Ascending aorta (tissue), 2 donors: Measurements from ENCODE around the gene ESPNL. TPM values are rescaled to one million over a fixed set of nuclear protein-coding genes. Genes with fewer than 3 reads are reported as not detected.
"Not testable (repeated sequence)": the region's sequence is repeated elsewhere in the genome, so short reads cannot be mapped to it uniquely, and the experiment has no call there.

ENCODE experiments used
- DNase-seq, 2 donors: peaks; one replicate each; pipeline ENCODE4 v3.0.0-alpha.2; 2019; ENCODE audit warnings: low spot score in 2 of 2
- H3K27ac ChIP-seq, 2 donors: fragments of 200-600 bp; sonication (generic); one replicate each; pipeline ENCODE4 v1.5.1; 2016 to 2017; ENCODE audit warnings: mild to moderate bottlenecking in 1 of 2
- H3K27me3 ChIP-seq: fragments of 200-600 bp; sonication (generic); one replicate; pipeline ENCODE4 v1.5.1; 2017
- H3K36me3 ChIP-seq, 2 donors: fragments of 200-600 bp; sonication (generic); one replicate each; pipeline ENCODE4 v1.5.1; 2016
- H3K4me1 ChIP-seq, 2 donors: fragments of 200-600 bp; sonication (generic); one replicate each; pipeline ENCODE4 v1.5.1; 2016 to 2017; ENCODE audit warnings: mild to moderate bottlenecking in 1 of 2
- H3K4me3 ChIP-seq, 2 donors: fragments of 200-600 bp; sonication (generic); one replicate each; pipeline ENCODE4 v1.5.1; 2016 to 2017; ENCODE audit warnings: mild to moderate bottlenecking in 1 of 2
- H3K9me3 ChIP-seq, 2 donors: fragments of 200-600 bp; sonication (generic); one replicate each; pipeline ENCODE4 v1.5.1; 2016
- intact Hi-C: fragments of 100-400 bp; cut with DNase I; formaldehyde crosslinking; loops from one replicate; pipeline ENCODE4 v1.15.1; 2023
- total RNA-seq: library from RNA; depleted of rRNA; stranded (reverse); fragments of >200 nt; gene quantifications from one replicate; pipeline ENCODE4 v1.1.0, GENCODE V29; 2016
- TF ChIP-seq, protein P1 (sequence below), 3 experiments: fragments of 200-600 bp in 2 of 3; fragments of 450-650 bp in 1 of 3; sonication (generic) in 2 of 3; IDR thresholded peaks; one replicate each; pipeline ENCODE4 v1.5.1; 2016 to 2019; ENCODE audit warnings: antibody characterized with exemption in 3 of 3, mild to moderate bottlenecking in 1 of 3, moderate library complexity in 1 of 3

ESPNL gene, protein sequence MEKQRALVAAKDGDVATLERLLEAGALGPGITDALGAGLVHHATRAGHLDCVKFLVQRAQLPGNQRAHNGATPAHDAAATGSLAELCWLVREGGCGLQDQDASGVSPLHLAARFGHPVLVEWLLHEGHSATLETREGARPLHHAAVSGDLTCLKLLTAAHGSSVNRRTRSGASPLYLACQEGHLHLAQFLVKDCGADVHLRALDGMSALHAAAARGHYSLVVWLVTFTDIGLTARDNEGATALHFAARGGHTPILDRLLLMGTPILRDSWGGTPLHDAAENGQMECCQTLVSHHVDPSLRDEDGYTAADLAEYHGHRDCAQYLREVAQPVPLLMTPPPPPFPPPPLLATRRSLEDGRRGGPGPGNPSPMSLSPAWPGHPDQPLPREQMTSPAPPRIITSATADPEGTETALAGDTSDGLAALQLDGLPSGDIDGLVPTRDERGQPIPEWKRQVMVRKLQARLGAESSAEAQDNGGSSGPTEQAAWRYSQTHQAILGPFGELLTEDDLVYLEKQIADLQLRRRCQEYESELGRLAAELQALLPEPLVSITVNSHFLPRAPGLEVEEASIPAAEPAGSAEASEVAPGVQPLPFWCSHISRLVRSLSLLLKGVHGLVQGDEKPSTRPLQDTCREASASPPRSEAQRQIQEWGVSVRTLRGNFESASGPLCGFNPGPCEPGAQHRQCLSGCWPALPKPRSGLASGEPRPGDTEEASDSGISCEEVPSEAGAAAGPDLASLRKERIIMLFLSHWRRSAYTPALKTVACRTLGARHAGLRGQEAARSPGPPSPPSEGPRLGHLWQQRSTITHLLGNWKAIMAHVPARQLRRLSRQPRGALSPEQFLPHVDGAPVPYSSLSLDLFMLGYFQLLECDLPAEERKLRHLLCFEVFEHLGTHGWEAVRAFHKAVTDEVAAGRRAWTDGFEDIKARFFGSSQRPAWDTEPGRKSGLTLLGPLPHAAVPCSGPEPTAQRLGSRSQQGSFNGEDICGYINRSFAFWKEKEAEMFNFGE
- not detected for total RNA-seq

DNA sequence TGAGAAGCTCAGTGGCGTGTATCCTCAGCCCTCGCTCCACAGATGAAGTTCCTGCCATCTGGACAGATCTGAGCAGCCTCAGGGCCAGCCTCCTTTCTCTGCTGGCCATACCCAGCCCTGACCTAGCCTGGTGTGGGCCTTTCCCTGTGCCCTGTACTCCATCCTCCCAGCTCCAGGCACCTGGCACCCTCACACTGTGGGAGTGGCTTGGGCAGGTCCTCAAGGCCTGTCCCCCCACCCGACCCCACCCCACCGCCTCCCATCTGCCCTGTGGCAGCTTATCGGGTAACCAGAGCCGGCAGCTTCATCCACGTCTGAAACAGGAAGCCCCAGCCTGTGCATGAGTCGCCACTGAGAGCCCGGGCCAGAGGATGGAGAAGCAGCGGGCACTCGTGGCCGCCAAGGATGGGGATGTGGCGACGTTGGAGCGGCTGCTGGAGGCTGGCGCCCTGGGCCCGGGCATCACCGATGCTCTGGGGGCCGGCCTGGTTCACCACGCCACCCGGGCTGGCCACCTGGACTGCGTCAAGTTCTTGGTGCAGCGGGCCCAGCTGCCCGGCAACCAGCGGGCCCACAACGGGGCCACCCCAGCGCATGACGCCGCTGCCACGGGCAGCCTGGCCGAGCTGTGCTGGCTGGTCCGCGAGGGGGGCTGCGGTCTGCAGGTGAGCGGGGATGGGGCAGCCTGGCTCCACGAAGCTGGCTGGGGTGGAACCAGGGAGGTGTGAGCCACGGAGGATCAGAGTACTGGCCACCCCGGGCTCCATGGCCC, at the start of gene ESPNL:
Gene ESPNL, plus strand, starts transcription at position 292 of the 772 bp plus-strand sequence. Its CDS starts 80 bp downstream, at position 372.
- Histone ChIP-seq H3K4me1 (no peaks in the 10 kb centered on the region), H3K9me3 (no peaks in the 10 kb centered on the region), H3K4me3 (no peak within 1 kb of the TSS), H3K36me3 (no peaks in the 10 kb centered on the region), H3K27ac (no peak within 1 kb of the TSS), H3K27me3 (no peaks in the 10 kb centered on the region)
- intact Hi-C loops, result no loop called here
- peak in 1 of 2 donors; percentile 55 for DNase-seq
- TF ChIP-seq, protein P1, sequence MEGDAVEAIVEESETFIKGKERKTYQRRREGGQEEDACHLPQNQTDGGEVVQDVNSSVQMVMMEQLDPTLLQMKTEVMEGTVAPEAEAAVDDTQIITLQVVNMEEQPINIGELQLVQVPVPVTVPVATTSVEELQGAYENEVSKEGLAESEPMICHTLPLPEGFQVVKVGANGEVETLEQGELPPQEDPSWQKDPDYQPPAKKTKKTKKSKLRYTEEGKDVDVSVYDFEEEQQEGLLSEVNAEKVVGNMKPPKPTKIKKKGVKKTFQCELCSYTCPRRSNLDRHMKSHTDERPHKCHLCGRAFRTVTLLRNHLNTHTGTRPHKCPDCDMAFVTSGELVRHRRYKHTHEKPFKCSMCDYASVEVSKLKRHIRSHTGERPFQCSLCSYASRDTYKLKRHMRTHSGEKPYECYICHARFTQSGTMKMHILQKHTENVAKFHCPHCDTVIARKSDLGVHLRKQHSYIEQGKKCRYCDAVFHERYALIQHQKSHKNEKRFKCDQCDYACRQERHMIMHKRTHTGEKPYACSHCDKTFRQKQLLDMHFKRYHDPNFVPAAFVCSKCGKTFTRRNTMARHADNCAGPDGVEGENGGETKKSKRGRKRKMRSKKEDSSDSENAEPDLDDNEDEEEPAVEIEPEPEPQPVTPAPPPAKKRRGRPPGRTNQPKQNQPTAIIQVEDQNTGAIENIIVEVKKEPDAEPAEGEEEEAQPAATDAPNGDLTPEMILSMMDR (IDR thresholded peaks at IDR 0.05), result no peak

DNA sequence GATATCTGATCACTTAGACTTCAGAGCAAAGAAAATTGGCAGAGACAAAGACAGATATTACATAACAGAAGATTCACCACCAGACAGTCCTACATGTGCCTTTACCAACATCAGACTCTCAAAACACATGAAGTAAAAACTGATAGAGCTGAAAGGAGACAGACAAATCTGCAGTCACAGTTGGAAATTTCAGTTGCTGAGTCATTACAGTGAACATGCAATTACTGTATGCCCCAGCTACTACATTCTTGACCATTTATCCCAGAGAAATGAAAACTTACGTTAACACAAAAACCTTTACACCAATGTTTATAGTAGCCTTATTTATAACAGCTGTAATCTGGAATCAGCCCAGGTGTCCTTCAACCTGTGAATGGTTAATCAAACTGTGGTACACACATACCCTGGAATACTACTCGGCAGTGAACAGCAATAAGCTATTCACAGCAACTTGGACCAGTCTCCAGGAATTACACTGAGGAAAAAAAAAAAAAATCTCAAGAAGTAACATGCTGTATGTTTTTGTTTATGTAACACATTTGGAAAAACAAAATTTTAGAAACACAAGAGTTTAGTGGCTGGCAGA, 46.9 kb upstream of the ESPNL start:
- TF ChIP-seq, protein P1 (IDR thresholded peaks at IDR 0.05), result no peak
- no peaks in the 10 kb centered on the region for H3K4me1 ChIP-seq

DNA sequence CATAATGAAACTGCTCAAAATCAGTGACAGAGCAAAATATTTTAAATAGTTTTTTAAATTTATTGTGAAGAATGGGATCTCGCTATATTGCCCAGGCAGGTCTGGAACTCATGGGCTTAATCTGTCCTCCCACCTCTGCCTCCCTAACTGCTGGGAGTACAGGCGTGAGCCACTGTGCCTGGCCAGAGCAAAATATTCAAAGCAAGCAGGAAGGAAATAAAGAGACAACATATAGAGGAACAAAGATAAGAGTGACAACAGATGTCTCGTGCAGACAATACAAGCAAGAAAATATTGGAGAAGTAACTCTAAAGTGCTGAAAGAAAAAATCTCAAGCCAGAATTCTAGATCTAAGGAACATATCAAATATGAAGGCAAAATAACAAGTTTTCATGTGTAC, 44.3 kb upstream of the ESPNL start:
- peaks cover 0 to 8% of the 10 kb centered on the region in 2 donors for H3K4me1 ChIP-seq
- H3K36me3 ChIP-seq, result no peaks in the 10 kb centered on the region
- intact Hi-C loops, result no loop called here
- H3K9me3 ChIP-seq, result no peaks in the 10 kb centered on the region
- TF ChIP-seq, protein P1 (IDR thresholded peaks at IDR 0.05), result no peak
- no peaks in the 10 kb centered on the region for H3K27me3 ChIP-seq
- H3K4me3 ChIP-seq, result no peak overlapping the region
- no peak overlapping the region for H3K27ac ChIP-seq
- DNase-seq, result no peak

More for the DNA sequence above, 46.9 kb upstream of the ESPNL start:
- Histone ChIP-seq H3K27me3 (no peaks in the 10 kb centered on the region), H3K9me3 (no peaks in the 10 kb centered on the region), H3K27ac (no peak overlapping the region), H3K4me3 (no peak overlapping the region), H3K36me3 (no peaks in the 10 kb centered on the region)
- no peak for DNase-seq
- intact Hi-C loops, result no loop called here

DNA sequence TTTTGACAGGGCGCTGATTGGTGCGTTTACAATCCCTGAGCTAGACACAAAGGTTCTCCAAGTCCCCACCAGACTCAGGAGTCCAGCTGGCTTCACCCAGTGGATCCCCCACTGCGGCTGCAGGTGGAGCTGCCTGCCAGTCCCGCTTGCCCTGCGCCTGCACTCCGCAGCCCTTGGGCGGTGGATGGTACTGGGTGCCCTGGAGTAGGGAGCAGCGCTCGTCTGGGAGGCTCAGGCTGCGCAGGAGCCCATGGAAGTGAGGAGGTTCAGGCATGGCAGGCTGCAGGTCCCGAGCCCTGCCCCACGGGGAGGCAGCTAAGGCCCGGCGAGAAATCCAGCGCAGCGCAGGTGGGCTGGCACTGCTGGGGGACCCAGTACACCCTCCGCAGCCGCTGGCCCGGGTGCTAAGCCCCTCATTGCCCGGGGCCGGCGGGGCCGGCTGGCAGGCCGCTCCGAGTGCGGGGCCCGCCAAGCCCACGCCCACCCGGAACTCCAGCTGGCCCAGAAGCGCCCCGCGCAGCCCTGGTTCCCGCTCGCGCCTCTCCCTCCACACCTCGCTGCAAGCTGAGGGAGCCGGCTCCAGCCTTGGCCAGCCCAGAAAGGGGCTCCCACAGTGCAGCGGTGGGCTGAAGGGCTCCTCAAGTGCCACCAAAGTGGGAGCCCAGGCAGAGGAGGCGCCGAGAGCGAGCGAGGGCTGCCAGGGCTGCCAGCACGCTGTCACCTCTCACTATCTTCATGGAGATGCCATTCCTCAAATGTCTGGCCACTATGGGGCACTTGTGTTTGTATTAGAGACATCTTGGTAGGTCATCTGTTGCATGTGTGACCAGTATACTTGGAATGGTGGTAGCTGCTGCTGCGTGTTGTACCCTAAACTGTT, 42.2 kb upstream of the ESPNL start:
- H3K36me3 ChIP-seq, H3K4me3 ChIP-seq, H3K27me3 ChIP-seq, DNase-seq, H3K9me3 ChIP-seq, H3K27ac ChIP-seq, intact Hi-C loops: not testable (repeated sequence)
- peaks cover 5 to 17% of the 10 kb centered on the region in 2 donors for H3K4me1 ChIP-seq

DNA sequence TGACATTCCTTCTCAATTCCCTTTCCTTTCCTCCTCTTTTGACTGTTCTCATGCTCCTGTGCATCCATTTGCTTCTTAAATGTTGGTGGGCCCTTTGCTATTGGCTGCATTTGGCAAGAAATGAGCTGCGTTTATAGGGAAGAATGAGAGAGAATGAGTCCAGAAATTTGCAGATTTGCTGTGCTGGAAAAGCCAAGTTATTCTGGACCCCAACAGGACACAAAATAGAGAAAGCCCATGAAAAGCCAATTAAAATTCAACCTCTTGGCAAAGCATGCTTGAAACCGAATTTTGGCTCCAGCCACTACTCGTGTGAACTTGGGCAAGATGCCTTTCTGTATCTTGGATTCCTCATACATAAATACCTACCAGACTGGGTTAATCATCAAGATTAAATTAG, 40.6 kb upstream of the ESPNL start:
- Histone ChIP-seq H3K4me3 (peak overlapping the region; percentile 85 to 92), H3K27me3 (no peaks in the 10 kb centered on the region), H3K27ac (no peak overlapping the region), H3K4me1 (peaks cover 5 to 17% of the 10 kb centered on the region in 2 donors), H3K36me3 (no peaks in the 10 kb centered on the region), H3K9me3 (no peaks in the 10 kb centered on the region)
- DNase-seq, result no peak
- TF ChIP-seq, protein P1 (IDR thresholded peaks at IDR 0.05), result no peak
- intact Hi-C loops, result no loop called here
